Stimulated activated CD4-positive, alpha-beta T cell treated with anti-CD3 and anti-CD28 coated beads, Interleukin-4, amount 100 ng/mL, for 48 hours (primary cell): ENCODE measurements around the gene GSG1L.

Source experiments
- DNase-seq, 2 donors: peaks; one replicate each; pipeline ENCODE4 v3.0.0-alpha.2; 2020; ENCODE audit warnings: low read depth in 2 of 2

The GSG1L gene

GRCh38 chr16:28091656-28092055 lies 28.1 kb upstream of the GSG1L start:
- DNase-seq: no peak

DNA sequence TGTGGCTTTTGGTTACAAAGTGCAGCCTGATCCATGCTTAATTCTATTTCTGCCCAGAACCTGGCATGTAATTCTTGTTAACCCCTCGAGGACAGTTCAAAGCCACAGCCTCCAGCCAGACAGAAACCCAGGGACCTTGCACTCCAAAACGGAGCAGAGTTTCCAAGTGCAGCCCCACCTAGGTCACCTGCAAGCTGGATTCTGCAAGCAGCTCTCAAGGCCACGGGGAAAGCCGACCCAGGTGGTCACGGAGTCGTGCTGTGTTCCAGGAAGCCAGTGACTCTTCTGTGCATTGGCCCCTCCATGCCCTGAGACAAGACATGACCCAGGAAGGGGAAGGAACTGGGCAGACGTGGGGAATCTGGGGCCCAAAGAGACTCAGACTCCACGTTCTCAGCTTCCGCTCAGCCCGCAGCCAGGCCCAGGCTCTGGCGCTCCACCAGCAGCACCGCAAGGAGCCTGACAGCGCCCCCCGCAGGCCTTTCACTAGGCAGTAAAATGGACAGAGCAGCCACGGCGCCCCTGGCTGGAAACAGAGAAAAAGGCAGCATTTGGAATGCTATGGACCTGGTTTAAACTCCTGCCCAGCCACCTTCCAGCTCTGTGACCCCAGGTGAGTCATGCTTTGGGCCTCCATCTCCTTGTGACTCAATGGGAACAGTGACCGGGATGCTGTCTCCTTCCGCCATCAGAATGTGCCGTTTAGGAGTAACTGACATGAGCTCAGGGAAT lies 27.3 kb upstream of the GSG1L start:
- no peak for DNase-seq

DNA sequence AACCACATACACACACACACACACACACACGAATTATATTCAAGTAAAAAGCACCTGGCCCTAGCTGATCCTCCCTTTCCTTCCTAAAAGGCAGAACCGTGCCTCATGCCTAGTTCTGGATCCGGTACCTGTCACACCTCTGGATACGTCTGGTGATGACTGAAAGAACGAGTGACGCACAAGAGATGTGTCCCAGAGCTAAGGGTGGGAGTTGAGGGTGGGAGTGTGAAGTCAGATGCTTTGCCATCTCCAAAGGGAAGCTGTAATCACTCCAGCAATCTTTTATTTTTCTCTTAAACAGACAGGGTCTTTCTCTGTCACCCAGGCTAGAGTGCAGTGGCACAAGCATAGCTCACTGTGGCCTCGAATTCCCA lies 26.5 kb upstream of the GSG1L start:
- no peak for DNase-seq

GRCh38 chr16:28089205-28089991 lies 25.9 kb upstream of the GSG1L start:
- no peak for DNase-seq

GRCh38 chr16:28087675-28088300 lies 24.3 kb upstream of the GSG1L start:
- DNase-seq: no peak

- DNase-seq: no peak
Observed at GRCh38 chr16:28087140-28087660, 23.7 kb upstream of the GSG1L start.

GRCh38 chr16:28086186-28087139 lies 22.9 kb upstream of the GSG1L start:
- no peak for DNase-seq

DNA sequence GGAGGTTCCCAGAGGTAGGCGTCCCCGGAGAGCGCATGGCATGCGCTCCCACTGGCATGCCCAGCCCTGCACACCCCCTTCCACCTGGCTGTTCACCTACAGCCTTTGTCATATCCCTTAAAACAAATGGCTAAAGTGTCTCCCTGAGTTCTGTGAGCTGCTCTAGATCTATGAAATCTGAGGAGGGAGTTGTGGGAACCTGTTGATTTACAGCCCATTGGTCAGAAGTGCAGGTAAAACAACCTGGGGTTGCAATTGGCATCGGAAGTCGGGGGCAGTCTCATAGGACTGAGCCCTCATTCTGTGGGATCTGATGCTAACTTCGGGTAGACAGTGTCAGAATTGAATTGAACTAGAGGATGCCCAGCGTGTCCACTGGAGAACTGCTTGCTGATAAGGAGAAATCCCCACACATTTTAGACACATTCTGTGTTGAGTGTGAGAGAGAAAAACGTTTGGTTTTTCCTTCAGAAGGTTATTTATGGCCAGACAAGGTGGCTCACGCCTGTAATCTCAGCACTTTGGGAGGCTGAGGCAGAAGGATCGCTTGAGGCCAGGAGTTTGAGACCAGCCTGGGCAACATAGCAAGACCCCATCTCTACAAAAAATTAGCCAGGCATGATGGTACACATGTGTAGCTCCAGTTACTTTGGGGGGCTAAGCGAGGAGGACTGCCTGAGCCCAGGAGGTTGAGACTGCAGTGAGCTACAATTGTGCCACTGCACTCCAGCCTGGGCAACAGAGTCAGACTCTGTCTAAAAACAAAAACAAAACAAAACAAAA lies 22.1 kb upstream of the GSG1L start:
- DNase-seq: no peak

- no peak for DNase-seq
Observed at GRCh38 chr16:28084209-28084608, 20.7 kb upstream of the GSG1L start.

DNA sequence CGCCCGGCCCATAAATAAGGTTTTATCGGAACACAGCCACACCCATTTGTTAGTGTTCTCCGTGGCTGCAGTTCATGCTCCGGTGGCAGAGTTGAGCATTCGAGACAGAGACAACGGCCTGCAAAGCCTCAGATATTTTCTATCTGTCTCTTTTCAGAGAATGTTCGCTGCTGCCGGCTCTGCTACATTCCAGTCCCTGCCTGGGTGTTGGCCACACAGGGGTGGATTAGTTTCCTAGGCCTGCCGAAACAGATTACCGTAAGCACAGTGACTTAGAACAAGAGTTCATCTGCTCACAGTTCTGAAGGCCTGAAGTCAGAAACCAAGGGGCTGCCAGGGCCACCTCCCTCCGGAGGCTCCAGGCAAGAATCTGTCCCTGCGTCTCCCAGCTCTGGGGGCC lies 19.1 kb upstream of the GSG1L start:
- DNase-seq: no peak

GRCh38 chr16:28081391-28081968 lies 18.0 kb upstream of the GSG1L start:
- no peak for DNase-seq

DNA sequence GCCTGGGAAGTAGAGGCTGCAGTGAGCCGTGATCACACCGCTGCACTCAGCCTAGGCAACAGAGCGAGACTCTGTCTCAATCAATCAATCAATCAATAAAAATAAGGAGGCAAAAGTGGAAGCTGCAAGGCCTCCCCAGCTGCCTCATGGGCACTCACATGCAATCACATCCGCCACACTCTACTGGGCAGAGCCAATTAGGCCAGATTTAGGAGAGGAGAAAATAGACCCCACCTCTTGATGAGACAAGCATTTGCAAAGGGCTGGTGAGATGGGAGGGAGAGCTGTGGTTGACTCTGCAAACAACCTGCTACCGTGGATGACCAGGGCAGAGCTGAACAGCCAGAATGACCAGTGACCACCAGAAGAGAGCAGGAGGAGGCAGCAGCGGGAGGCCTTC lies 14.7 kb upstream of the GSG1L start:
- DNase-seq: no peak

DNA sequence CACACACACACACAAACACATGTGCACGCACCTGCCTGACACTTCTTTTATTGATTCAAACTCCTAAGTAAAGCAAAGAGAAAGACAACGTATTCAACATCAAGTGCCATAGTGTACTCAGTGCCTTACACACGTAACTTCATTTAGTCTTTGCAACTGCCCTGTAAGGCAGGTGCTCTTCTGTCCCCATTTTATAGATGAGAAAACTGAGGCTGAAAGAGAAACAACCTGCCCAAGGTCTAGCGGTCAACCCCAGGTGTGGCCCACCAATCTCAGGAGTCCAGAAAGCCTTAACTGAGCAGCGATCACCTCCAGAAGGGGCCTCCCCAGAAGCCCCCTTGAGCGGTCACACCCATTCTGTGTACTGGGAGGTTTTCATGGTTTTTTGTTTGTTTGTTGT lies 10.3 kb upstream of the GSG1L start:
- no peak for DNase-seq

DNA sequence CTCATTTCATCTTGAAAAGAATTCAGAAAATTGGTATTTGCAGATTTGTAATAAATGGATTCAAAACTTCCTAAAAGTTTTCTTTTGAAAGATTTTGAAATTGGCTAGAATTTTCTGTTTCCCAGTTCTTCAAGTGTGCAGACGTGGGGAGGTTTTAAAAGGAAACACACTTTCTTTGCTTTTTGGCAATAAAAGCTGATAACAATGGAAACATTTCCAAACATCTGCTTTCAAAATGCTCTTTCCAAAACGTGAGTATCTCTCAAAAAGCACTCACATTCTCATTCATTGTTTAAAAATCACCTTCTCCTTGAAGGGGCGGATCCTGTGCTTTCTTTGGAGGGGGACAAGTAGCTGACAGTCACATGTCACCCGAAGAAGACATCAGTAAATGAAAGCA lies 8.6 kb upstream of the GSG1L start:
- DNase-seq: no peak

- DNase-seq: no peak
Observed at GRCh38 chr16:28069971-28070794, 6.7 kb upstream of the GSG1L start.

DNA sequence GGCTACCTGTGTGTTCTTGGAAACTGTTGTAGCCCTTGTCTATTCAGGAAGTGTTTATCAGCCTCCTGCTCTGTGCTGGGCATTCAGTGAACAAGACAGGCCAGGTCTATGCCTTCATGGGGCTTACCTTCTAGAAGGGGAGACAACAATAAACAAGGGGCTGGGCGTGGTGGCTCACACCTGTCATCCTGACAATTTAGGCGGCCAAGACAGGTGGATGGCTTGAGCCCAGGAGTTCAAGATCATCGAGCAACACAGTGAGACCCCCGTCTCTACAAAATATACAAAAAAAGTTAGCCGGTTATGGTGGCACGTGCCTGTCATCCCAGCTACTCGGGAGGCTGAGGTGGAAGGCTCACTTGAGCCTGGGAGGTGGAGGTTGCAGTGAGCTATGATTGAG lies 5.5 kb upstream of the GSG1L start:
- no peak for DNase-seq

DNA sequence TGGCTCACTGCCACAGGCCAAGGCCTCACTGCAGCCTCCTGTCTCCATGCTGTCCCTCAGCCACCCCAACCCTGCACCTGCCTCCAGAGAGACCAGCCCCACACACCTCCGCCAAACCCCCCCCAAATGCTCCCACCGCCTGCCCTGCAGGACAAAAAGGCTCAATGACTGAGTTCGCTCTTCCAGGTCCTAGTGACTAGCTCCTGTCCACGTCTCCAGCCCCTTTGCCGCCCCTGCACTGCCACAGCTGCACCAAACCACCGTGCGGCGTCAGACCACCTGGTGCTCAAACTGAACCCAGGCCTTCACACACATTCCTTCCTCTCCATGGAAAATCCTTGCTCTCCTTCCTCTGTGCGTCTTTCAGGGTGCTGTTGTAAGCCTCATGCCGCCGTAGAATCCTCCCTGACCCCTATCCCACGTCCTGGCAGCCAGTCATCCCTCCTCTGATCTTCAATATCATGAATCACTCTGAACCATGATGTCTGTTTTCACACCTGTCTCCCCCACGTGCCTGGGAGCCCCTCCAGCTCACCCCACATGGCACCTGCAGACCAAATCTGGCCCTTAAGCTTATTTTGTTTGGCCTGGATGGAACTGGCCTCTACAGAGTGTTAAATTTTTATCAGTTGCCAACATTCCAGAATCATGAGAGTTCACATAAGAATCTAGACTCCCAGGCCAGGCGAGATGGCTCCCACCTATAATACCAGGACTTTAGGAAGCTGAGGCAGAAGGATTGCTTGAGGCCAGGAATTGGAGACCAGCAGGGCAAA lies 4.3 kb upstream of the GSG1L start:
- DNase-seq: no peak

DNA sequence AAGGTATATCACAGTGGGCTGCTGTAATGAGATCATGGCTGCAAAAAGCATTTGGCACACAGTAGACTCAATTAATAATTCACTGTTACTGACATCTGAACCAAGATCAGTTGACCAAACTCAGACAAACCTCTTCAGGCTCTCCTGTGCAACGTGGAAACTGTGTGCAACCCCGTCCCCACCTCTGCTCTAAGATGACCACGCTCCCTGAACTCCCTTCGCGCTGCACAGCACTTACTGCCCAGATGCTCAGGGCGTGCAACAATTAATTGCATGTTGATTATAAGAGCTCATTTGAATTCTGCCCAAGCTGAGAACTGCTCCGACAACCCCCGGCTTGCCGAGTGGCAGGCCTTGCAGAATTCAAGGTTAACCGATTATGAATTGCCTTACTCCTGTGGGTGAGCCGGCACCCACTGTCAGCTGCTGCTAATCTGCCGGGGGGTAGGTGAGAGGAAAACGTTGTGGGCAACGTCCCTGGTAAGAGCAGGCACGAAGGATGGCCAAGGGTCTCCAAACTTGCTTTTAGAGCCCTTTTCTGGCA lies 1.3 kb upstream of the GSG1L start:
- no peak for DNase-seq
